H1 (cell line): Measurements from ENCODE around the gene S100A6. TPM values are rescaled to one million over a fixed set of nuclear protein-coding genes. Genes with fewer than 3 reads are reported as not detected.

Experiments
- CTCF ChIA-PET: fragments of 300-600 bp; sonication (Branson Sonifier 250); formaldehyde crosslinking; loops from one replicate; lab custom pipeline; 2021; ENCODE audit not compliant: partially characterized antibody; lab: Charles Lee
- POLR2A ChIA-PET: fragments of 300-600 bp; sonication (Branson Sonifier 250); formaldehyde crosslinking; loops from one replicate; lab custom pipeline; 2021; ENCODE audit warnings: inconsistent platforms; ENCODE audit not compliant: partially characterized antibody; lab: Charles Lee
- DNase-seq, 2 experiments: peaks; one replicate each; pipeline versions ENCODE4 v3.0.0 to v3.0.0-alpha.2; 2010 to 2022; ENCODE audit warnings: low spot score in 2 of 2, low read depth in 1 of 2, mixed read lengths in 1 of 2
- FAIRE-seq: peaks from 2 replicates; lab custom pipeline; 2011; peaks lifted over from hg19 to GRCh38; lab: Jason Lieb, UNC
- H2AFZ ChIP-seq: 2 replicates; pipeline ENCODE4 v1.8.1; 2012; ENCODE audit warnings: low read length, inconsistent platforms
- H2AK5ac ChIP-seq: 2 replicates; pipeline ENCODE4 v1.6.1; 2013; ENCODE audit warnings: low read depth, low read length
- H2BK120ac ChIP-seq: replicated peaks from 2 replicates; pipeline ENCODE3; 2013; ENCODE audit warnings: low read depth, low read length, inconsistent platforms
- H2BK12ac ChIP-seq: 2 replicates; pipeline ENCODE4 v1.6.1; 2013; ENCODE audit warnings: low read depth, low read length
- H2BK15ac ChIP-seq: 2 replicates; pipeline ENCODE4 v1.6.1; 2013; ENCODE audit warnings: low read length
- H2BK20ac ChIP-seq: 2 replicates; pipeline ENCODE4 v1.6.1; 2013; ENCODE audit warnings: low read length
- H2BK5ac ChIP-seq: 2 replicates; pipeline ENCODE4 v1.6.1; 2013; ENCODE audit warnings: low read depth, low read length
- H3K14ac ChIP-seq: 2 replicates; pipeline ENCODE4 v1.6.1; 2013; ENCODE audit warnings: inconsistent platforms; ENCODE audit not compliant: insufficient read length
- H3K18ac ChIP-seq: 2 replicates; pipeline ENCODE4 v1.6.1; 2013; ENCODE audit warnings: low read length; ENCODE audit errors: extremely low read depth
- H3K23ac ChIP-seq: 2 replicates; pipeline ENCODE4 v1.6.1; 2013; ENCODE audit warnings: inconsistent platforms; ENCODE audit not compliant: insufficient read length
- H3K23me2 ChIP-seq: 2 replicates; pipeline ENCODE4 v1.6.1; 2013; ENCODE audit warnings: low read depth, low read length
- H3K27ac ChIP-seq: 2 replicates; pipeline ENCODE4 v1.6.1; 2011; ENCODE audit warnings: low read depth, low read length, inconsistent platforms
- H3K27me3 ChIP-seq, 4 experiments: replicated peaks in 1 of 4; 1 replicate in 1 of 4; 2 replicates in 3 of 4; pipeline versions ENCODE4 v1.6.1 to v1.8.1; 2011 to 2013; ENCODE audit warnings: low read length in 3 of 4, mild to moderate bottlenecking in 3 of 4, inconsistent platforms in 2 of 4, mixed read lengths in 2 of 4, moderate library complexity in 1 of 4; ENCODE audit not compliant: control insufficient read depth in 3 of 4, insufficient read depth in 3 of 4; ENCODE audit errors: extremely low read depth in 1 of 4
- H3K36me3 ChIP-seq, 4 experiments: 2 replicates each; pipeline versions ENCODE4 v1.6.1 to v1.8.1; 2011 to 2013; ENCODE audit warnings: mild to moderate bottlenecking in 4 of 4, low read length in 3 of 4, moderate library complexity in 2 of 4, control low read depth in 1 of 4, inconsistent platforms in 1 of 4; ENCODE audit not compliant: insufficient read depth in 4 of 4, control insufficient read depth in 2 of 4
- H3K4ac ChIP-seq: replicated peaks from 2 replicates; pipeline ENCODE3; 2013; ENCODE audit warnings: low read length, low read depth, mixed read lengths, inconsistent platforms; ENCODE audit not compliant: insufficient read length
- H3K4me1 ChIP-seq, 4 experiments: replicated peaks in 1 of 4; 1 replicate in 1 of 4; 2 replicates in 3 of 4; pipeline versions ENCODE4 v1.6.1 to v1.8.1; 2011 to 2013; ENCODE audit warnings: low read length in 3 of 4, inconsistent platforms in 2 of 4, mixed read lengths in 1 of 4; ENCODE audit not compliant: insufficient read depth in 4 of 4, control insufficient read depth in 3 of 4
- H3K4me2 ChIP-seq, 2 experiments: 2 replicates each; pipeline versions ENCODE4 v1.6.1 to v1.8.1; 2011 to 2013; ENCODE audit warnings: low read depth in 2 of 2, low read length in 2 of 2, control low read depth in 1 of 2, inconsistent platforms in 1 of 2, mild to moderate bottlenecking in 1 of 2; ENCODE audit not compliant: insufficient read depth in 1 of 2
- H3K4me3 ChIP-seq, 4 experiments: fragments of 200-600, 300-600 bp in 1 of 4; sonication (generic), shearing (Covaris generic), sonication (Bioruptor Twin) in 1 of 4; 2 replicates each; pipeline versions ENCODE4 v1.5.1 to v1.8.1; 2011 to 2016; ENCODE audit warnings: low read length in 4 of 4, low read depth in 3 of 4, control low read depth in 2 of 4, inconsistent platforms in 2 of 4, mild to moderate bottlenecking in 2 of 4, mixed read lengths in 1 of 4, moderate library complexity in 1 of 4; ENCODE audit not compliant: insufficient read depth in 2 of 4; ENCODE audit errors: extremely low read depth in 1 of 4
- H3K56ac ChIP-seq: replicated peaks from 2 replicates; pipeline ENCODE3; 2013; ENCODE audit warnings: low read depth, mild to moderate bottlenecking, mixed read lengths, low read length, inconsistent platforms; ENCODE audit not compliant: insufficient read length
- H3K79me1 ChIP-seq: 2 replicates; pipeline ENCODE4 v1.6.1; 2013; ENCODE audit warnings: low read depth, low read length, control low read depth
- H3K79me2 ChIP-seq, 2 experiments: 2 replicates each; pipeline versions ENCODE4 v1.6.1 to v1.8.1; 2012 to 2013; ENCODE audit warnings: low read length in 2 of 2, mild to moderate bottlenecking in 2 of 2, inconsistent platforms in 1 of 2; ENCODE audit not compliant: insufficient read depth in 2 of 2, control insufficient read depth in 1 of 2
- H3K9ac ChIP-seq, 4 experiments: replicated peaks in 1 of 4; 1 replicate in 1 of 4; 2 replicates in 3 of 4; pipeline versions ENCODE4 v1.6.1 to v1.8.1; 2011 to 2013; ENCODE audit warnings: low read depth in 3 of 4, low read length in 3 of 4, control low read depth in 2 of 4, mild to moderate bottlenecking in 2 of 4, moderate library complexity in 2 of 4, inconsistent platforms in 1 of 4; ENCODE audit errors: extremely low read depth in 1 of 4
- H3K9me3 ChIP-seq, 2 experiments: 2 replicates each; pipeline versions ENCODE4 v1.6.1 to v1.8.1; 2012 to 2013; ENCODE audit warnings: mild to moderate bottlenecking in 2 of 2, moderate library complexity in 2 of 2, control low read depth in 1 of 2, inconsistent platforms in 1 of 2, low read depth in 1 of 2, low read length in 1 of 2, mixed read lengths in 1 of 2; ENCODE audit not compliant: insufficient read depth in 2 of 2
- H4K20me1 ChIP-seq, 2 experiments: replicated peaks in 1 of 2; 2 replicates each; pipeline versions ENCODE3 to v1.8.1; 2011 to 2013; ENCODE audit warnings: inconsistent platforms in 2 of 2, low read length in 2 of 2, mild to moderate bottlenecking in 1 of 2; ENCODE audit not compliant: insufficient read depth in 2 of 2, control insufficient read depth in 1 of 2
- H4K5ac ChIP-seq: 2 replicates; pipeline ENCODE4 v1.6.1; 2013; ENCODE audit warnings: low read length, low read depth, mixed read lengths, inconsistent platforms; ENCODE audit not compliant: insufficient read length
- H4K8ac ChIP-seq: 2 replicates; pipeline ENCODE4 v1.8.0; 2013; ENCODE audit warnings: mild to moderate bottlenecking, moderate library complexity, low read length, inconsistent platforms; ENCODE audit not compliant: insufficient read depth; ENCODE audit errors: extremely low read depth
- H4K91ac ChIP-seq: replicated peaks from 2 replicates; pipeline ENCODE3; 2013; ENCODE audit warnings: low read length, mixed read lengths, inconsistent platforms; ENCODE audit not compliant: insufficient read length
- GABPA ChIP-seq: IDR thresholded peaks from 2 replicates; pipeline ENCODE4 v1.6.1; 2011; ENCODE audit warnings: mild to moderate bottlenecking, low read length, moderate library complexity, borderline replicate concordance; ENCODE audit not compliant: insufficient read depth
- HDAC2 ChIP-seq, 2 experiments: fragments of 300-600 bp in 1 of 2; sonication (generic) in 1 of 2; IDR thresholded peaks; 2 replicates each; pipeline ENCODE4 v1.6.1; 2011 to 2012; ENCODE audit warnings: low read depth in 2 of 2, low read length in 2 of 2, mild to moderate bottlenecking in 2 of 2, moderate library complexity in 2 of 2, borderline replicate concordance in 1 of 2, inconsistent platforms in 1 of 2
- RNF2 ChIP-seq: fragments of 200-900, 300-1000 bp; sonication (generic); IDR thresholded peaks from 2 replicates; pipeline ENCODE4 v1.7.1; 2016; ENCODE audit warnings: borderline replicate concordance, low read depth, mild to moderate bottlenecking, antibody characterized with exemption, low read length; ENCODE audit not compliant: poor library complexity, severe bottlenecking; ENCODE audit errors: missing control alignments
- SUZ12 ChIP-seq: fragments of 200-600 bp; sonication (generic); IDR thresholded peaks from 2 replicates; pipeline ENCODE4 v1.6.1; 2012; ENCODE audit warnings: mild to moderate bottlenecking, inconsistent platforms, low read length, moderate library complexity, mixed read lengths
- TAF1 ChIP-seq: IDR thresholded peaks from 2 replicates; pipeline ENCODE4 v1.6.1; 2011; ENCODE audit warnings: mild to moderate bottlenecking, low read depth, low read length
- WGBS, 2 experiments: shearing (Covaris generic) in 1 of 2; methylation state at CpG; one replicate each; pipeline versions ENCODE4 v1.1.6 to v1.1.7; 2013 to 2015; ENCODE audit warnings: low lambda C conversion rate in 2 of 2, mixed read lengths in 2 of 2, inconsistent platforms in 1 of 2, low coverage in 1 of 2, missing lambda C conversion rate in 1 of 2; ENCODE audit not compliant: insufficient replicate concordance in 2 of 2, insufficient coverage in 1 of 2, insufficient read length in 1 of 2; ENCODE audit errors: extremely low coverage in 1 of 2, missing lambda C conversion rate in 1 of 2; 5-methylcytosine and 5-hydroxymethylcytosine counted together
- polyA plus RNA-seq, 7 experiments: library from polyadenylated mRNA; depleted of rRNA in 3 of 7; stranded (reverse) in 5 of 7; unstranded in 2 of 7; fragments of >200 nt in 5 of 7; fragments of 200-250 nt in 2 of 7; gene quantifications; 1 replicate in 5 of 7; 2 replicates in 1 of 7; 4 replicates in 1 of 7; pipeline versions ENCODE4 v1.2.1 to v1.2.3, GENCODE V29; 2011 to 2013; ENCODE audit warnings: missing spikeins in 2 of 7, mixed read lengths in 2 of 7
- total RNA-seq: library from RNA; stranded (reverse); fragmentation: NEBNext Ultra II Directional; extraction: Animal tissue kit (Norgen Biotek cat#: 25700); gene quantifications from 2 replicates; pipeline ENCODE4 v1.2.1, GENCODE V29; 2021
- TF ChIP-seq, protein P1 (sequence below): IDR thresholded peaks from 2 replicates; pipeline ENCODE4 v1.6.1; 2011; ENCODE audit warnings: low read length, improper control_type of control experiment

Gene S100A6
- total and polyA plus RNA-seq, 2 of the 8 experiments (the other 6 are each of a cell fraction or from before 2014, with no cell fraction given): 11.1 to 63.0 TPM

DNA sequence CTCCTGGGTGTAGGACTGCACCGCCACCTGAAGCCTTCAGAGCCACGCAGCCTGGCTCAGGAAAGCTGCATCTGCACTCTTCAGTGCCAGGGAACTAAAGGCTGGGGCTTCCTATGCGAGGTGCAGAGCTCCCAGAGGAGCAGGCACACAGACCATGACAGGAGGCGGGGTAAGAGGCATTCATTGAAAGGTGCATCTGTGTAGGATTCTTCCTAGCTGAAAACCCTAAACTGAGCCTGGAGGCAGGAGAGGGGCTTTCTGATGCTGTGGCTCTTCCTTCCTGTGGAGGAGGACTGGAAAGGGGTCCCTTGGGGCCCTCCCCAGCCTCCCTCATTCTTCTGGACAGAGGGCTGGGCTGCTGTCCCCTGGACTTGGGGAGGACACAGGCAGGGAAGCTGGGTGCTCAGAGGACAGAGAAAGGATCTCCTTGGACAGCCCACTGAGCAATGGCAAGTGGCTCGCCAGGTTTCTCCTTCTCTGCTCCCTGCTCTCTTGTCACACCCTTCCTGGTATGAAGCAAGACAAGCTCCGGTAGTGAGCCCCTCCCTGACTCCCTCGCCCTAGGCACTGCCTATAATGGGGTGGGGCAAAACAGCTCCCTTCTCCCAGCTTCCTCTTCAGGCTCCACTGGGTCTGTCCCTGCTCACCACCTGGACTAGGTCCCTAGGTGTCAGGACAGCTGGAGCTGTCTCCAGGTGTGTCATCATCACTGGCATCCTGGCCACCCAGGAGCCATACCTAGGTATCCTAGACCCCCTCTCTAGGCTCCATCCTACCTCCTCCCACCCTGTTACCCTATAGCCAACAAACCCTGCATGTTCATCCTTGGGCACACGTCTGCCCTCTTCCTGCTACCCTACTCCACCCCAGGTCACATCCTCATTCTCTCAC lies 20.0 kb downstream of the S100A6 start:
- Histone ChIP-seq H2BK120ac (no peak overlapping the region), H3K4me2 (no peak overlapping the region), H4K20me1 (no peaks in the 10 kb centered on the region), H4K91ac (no peak overlapping the region), H2BK12ac (no peak overlapping the region), H2BK15ac (no peak overlapping the region), H3K36me3 (no peaks in the 10 kb centered on the region; a peak in 1 of 8 replicates), H2BK20ac (no peak overlapping the region), H2BK5ac (no peak overlapping the region), H3K4me1 (peaks cover under 1 to 6% (median 2%) of the 10 kb centered on the region in 4 experiments; a peak in 6 of 7 replicates), H3K27ac (no peak overlapping the region), H3K23ac (no peak overlapping the region), H3K79me1 (no peaks in the 10 kb centered on the region), H3K79me2 (no peaks in the 10 kb centered on the region), H3K4ac (no peak overlapping the region), H2AK5ac (no peak overlapping the region), H4K8ac (no peak overlapping the region), H3K27me3 (peaks cover 0 to 14% (median 8%) of the 10 kb centered on the region in 4 experiments; a peak in 4 of 7 replicates), H3K56ac (no peak overlapping the region), H3K14ac (no peak overlapping the region), H3K4me3 (no peak overlapping the region), H3K9ac (no peak overlapping the region), H3K18ac (no peak overlapping the region), H2AFZ (no peak overlapping the region), H3K23me2 (no peaks in the 10 kb centered on the region), H4K5ac (no peak overlapping the region), H3K9me3 (no peaks in the 10 kb centered on the region)
- 80% methylated on average over 8 of the region's 8 CpGs; no CpG with 5 or more reads in 1 of the 2 experiments for WGBS, 2 experiments
- no peak for DNase-seq
- FAIRE-seq: no peak
- ChIA-PET CTCF (interaction anchor here (0.6 to 4.6 kb wide), 18 partner anchors 9 to 1597 kb away, joined by 3 to 28 read pairs (median 4); no protein-coding TSS in a partner anchor), POLR2A (interaction anchor here (0.9 to 1.5 kb wide), 3 partner anchors 12 to 452 kb away, joined by 3 to 4 read pairs (median 3); partner anchors contain the start of gene CREB3L4)
- TF ChIP-seq, protein P1, sequence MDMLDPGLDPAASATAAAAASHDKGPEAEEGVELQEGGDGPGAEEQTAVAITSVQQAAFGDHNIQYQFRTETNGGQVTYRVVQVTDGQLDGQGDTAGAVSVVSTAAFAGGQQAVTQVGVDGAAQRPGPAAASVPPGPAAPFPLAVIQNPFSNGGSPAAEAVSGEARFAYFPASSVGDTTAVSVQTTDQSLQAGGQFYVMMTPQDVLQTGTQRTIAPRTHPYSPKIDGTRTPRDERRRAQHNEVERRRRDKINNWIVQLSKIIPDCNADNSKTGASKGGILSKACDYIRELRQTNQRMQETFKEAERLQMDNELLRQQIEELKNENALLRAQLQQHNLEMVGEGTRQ: no peak
- TF ChIP-seq GABPA (no peak), TAF1 (no peak), RNF2 (no peak), HDAC2 (IDR thresholded peaks at IDR 0.05; ENCODE audit: borderline replicate concordance in 1 of 2, low read depth in 2 of 2, low read length in 2 of 2) (no peak), SUZ12 (no peak)
